T follicular helper cell (primary cell): Measurements from ENCODE around the gene MFGE8.
A peak's percentile ranks its signal among the peaks of the same experiment; 100 is the strongest.

Experiments
- DNase-seq: peaks from one replicate; pipeline ENCODE4 v3.0.0-alpha.2; 2020; ENCODE audit warnings: low read depth

Gene MFGE8

DNA sequence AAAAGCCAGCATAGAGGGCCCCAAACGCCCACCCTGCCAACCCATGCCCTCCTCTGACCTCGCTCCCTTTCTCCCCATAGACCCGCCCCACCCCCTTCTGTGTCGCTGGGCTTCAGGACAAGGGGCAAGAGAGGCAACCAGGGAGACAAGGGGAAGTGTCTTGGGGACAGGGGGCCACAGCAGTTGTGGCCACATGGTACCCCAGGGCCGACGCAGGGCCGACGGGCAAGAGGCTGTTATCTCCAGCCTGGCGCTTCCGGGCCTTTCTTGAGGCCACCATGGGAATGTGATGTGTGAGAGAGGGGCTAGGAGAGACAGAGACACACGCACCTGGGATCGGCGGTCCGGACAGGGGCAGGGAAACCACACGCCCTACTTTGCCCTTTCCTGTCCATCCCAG, 14.4 kb downstream of the MFGE8 start:
- DNase-seq, result no peak

DNA sequence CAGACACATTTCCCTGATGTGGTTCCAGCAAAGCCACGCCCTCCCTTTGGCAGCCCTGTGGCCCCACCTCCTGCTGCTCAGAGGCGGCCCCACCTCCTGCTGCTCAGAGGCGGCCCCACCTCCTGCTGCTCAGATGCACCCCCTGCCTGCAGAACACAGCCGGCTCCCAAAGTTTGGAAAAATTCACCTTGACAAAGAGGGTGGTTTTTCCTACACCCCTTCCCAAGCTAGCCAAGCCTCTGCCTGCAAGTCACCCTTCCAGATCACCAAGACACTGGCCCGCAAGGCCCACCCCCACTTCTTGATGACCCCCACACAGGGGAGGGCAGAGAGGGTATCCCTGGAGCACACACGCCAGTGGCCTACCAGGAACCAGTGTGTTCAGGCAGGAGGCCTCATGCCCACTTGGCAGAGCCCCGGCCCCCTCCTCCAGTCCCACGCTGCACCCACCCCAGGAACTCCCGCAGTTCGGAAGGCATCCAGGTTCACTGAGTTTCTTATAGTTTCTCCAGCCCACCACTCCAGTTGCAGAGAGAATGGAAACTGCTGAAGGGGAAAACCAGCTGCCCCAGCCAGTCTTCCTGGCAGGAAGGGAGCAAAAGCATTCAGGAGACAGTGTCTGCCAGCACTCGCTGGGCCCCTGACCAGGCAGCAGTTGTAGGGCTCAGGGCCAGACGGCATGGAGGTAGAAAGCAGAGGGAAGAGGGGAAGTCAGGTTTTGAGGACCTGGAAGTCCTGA, 15.6 kb downstream of the MFGE8 start:
- peak; percentile 70 for DNase-seq

DNA sequence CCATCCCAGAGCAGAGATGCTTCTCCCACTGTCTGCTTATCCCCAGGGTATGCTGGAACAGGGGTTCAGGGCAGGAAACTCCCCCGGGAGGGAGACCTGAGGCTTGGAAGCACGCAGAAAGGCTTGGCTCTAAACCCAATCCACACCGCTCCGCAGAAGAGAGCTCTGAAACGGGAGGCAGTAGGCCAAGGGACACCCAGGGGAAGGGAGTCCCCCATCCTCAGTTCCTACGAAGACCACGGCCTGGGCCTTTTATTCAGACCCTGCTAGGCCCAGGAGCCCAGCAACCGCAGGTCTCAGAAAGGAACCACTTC, 16.1 kb downstream of the MFGE8 start:
- no peak for DNase-seq

DNA sequence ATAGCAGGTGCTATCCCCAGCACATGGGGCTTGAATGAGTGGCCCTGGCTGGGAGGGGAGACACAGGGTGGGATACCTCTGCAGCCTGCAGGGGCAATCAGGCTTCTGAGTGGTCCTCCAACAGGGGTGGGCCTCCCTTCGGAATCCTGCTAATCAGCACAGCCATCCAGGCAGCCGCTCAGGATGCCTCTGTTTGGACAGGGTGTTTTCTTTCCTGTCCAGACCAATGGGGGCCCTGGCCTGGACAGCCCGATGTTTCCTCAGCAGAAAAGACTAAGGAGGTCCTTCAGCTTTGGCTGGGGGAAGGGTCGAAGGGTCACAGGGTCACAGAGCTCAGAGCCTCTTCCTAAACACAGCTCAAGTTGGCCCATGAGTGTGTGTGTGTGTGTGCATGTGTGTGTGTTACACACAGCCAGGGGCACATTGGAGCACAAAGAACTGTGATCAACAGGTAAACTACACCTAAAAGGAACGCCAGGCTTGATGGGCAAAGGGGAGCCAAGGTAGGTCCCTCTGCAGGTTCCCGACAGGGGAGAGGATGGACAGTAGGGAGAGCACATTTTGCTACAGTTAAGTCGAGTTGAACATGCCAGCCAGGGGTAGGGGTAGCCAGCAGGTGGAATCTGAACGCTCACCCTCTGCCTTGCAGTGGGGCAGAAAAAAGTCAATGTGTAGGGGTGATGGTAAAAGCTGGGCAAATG, 16.7 kb downstream of the MFGE8 start:
- no peak for DNase-seq

DNA sequence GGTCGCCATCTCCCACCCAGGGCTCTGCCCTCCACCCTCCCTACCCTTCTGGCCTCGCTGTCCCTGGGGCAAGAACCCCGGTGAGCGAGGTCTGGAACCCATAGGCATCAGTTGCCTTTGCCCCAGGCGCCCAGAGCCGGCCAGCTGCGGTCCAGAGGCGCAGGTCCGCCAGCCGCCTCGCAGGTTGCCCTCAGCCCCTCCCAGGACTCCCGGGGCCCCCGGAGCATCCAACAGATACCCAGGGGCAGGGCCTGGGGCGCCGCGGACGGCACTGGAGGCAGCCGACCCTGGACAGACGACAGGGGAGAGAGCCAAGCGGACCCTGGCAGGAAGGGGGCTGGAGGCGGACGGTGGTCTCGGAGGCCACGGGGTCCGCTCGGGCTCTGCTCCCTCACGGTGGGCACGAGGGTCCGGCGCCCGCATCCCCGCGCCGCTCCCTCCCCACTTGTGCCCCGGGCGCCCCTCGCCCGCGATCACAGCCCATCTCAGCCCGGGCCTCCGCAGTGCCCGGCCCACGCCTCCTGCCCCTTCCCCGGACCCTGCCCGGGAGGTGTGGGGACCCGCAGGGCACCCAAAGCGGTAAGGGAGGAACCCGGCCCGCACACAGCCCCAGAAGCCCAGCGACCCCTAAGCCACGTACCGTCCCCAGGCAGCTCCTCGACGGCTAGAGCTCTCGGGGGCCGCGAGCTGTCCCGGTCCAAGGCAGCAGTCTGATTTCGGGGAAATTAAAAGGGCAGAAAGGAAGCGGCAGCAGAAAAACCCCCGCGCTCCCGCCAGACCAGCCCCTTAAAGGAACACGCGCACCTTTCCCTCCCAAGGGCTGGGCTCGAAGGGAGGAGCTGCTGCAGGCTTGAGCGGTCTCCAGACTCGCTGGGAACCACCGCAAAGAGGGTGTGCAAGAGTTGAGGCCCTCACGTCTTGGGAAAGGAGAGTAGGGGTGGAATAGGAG, 18.1 kb downstream of the MFGE8 start, which contains the start of gene HAPLN3:
Gene HAPLN3, minus strand, starts transcription at position 726 of the 949 bp plus-strand sequence. CDS start 8,246 bp downstream, outside the sequence.
- DNase-seq, result peak; percentile 32

DNA sequence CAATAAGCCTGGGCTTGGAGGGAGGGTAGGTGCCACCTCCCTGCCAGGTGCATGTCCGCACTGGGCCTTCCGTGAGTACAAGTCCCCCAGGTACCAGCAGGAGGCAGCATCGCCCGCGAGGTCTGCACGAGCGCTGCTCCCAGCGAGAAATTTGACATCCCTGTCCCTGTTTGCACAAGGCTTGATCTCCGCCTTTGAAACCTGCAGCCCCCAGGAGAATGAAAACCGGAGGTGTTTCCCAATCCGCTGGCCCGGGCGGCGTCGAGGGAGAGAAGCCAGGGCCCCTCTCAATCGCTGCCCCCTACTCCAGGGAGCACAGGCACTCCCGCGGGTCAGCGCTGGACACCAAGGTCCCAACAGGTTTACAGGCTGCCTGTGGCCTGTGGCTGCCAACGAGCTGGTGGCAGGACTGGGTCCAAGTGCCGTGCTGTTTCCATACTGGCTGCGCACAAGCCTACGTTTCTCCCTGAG, 18.8 kb downstream of the MFGE8 start:
- peak; percentile 83 for DNase-seq

DNA sequence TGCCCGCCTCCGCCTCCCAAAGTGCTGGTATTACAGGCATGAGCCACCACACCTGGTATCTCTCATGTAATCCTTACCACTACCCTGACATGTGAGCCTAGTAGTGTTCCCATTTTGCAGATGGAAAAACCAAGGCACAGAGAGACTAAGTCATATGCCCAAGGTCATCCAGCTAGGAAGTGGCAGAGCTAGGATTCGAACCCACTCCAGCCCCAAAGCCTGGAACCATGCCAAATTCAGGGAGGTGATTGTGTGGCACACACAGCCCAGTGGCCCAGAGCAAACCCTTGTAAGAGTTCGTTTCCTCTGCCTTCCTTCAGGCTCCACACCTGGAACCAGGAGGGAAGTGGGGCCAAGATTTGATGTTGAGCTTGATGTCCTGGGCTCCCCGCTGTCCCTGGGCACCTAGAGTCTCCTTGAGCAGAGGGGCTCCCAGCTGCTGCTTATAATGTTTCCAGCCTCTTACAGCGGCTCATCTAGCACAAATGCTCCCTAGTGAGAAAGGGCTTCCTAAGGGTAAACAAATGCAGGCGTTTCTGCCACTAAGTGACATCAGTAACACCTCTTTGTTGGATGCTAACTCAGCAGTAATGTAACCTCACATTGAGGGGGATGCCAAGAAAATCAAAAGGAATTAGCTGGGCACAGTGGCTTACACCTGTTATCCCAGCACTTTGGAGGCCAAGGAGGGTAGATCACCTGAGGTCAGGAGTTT, 21.5 kb downstream of the MFGE8 start:
- DNase-seq, result no peak

DNA sequence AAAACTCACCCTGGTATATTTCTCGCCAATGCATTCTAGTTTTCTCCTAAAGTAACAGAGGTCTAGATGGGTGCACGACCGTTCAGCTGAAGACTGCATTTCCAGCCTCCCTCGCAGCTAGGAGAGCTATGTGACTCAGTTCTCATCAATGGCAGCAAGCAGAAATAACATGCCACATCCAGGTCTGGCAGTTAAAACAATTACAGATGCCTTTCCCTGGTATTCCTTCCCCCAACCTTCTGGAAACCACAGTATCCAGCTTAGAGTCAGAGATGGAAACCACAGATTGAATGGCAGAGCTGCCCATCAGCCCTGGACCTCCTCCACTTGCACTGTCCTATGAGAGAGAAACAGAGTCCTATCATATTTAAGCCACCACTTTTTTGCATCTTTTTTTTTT, 22.7 kb downstream of the MFGE8 start:
- no peak for DNase-seq

DNA sequence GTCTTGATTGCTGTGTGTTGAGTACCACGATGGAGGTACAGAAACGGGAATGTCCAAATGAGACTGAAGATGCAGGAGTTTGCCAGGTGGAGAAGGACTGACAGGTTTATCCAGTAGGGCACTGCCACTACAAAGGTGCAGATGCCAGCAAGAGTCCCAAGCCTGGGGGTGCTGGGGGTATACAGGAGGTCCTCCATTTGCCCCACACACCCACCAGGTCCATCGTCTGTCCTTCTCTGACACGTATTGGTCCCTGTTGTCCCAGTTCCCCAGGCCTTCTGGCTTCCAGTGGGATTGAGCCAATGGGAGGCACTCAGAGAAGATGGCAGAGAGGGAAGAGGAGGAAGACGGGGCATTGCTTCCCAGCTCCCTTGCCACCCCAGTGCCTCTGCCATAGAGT, 24.5 kb downstream of the MFGE8 start:
- DNase-seq, result no peak

DNA sequence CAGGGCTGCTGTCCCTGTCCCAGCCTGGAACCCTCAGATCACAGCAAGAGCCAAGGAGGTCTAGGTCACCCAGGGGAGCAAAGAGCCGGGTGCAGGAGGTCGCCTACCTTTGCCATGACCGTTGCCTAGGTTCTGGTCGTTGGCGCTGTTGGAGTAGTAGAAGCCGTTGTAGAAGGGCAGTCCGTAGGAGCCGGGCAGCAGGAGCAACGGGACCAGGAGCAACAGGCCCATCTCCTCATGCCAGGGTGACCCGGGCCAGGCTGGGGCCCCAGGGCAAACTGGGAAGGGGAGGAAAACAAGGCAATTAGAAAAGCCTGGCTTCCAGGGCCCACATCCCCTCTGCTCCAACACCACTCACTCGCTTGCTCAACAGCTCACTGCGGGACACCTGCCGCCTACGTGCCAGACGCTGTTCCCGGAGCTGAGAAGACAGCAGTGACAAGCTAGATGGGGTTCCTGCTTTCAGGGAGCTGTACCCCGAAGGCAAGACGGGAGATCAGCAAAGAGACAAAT, 26.1 kb downstream of the MFGE8 start:
- no peak for DNase-seq

DNA sequence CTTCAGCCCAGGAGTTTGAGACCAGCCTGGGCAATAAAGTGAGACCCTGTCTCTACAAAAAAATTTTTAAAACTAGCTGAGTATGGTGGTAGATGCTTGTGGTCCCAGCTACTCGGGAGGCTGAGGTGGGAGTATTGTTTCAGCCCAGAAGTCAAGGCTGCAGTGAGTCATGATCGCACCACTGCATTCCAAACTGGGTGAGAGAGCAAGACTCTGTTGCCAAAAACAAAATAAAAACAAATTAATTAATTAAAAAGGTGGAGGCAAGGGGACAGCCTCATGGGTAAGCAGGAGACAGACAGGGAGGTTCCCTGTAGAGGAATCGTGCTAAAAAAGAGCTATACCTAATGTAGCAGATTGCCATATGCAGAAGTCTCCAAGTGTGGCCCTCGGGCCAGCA, 30.4 kb downstream of the MFGE8 start:
- DNase-seq, result no peak

DNA sequence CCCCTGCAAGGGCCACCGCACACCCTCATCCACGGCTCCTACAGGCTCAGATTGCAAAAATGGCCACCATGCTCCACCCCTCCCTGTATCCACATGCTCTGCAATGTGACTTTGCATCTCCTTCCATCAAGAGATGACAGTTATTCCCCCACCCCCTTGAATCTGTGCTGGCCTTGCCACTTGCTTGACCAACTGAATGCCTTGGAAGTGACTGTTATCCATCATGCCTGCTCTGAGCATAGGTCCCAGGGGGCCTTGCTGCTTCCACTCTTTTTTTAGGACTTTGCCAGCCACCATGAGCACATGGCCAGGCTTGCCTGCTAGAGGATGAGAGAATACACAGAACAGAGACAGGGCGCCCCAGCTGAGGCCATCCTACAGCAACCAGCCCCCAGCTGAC, 31.4 kb downstream of the MFGE8 start:
- DNase-seq, result no peak

DNA sequence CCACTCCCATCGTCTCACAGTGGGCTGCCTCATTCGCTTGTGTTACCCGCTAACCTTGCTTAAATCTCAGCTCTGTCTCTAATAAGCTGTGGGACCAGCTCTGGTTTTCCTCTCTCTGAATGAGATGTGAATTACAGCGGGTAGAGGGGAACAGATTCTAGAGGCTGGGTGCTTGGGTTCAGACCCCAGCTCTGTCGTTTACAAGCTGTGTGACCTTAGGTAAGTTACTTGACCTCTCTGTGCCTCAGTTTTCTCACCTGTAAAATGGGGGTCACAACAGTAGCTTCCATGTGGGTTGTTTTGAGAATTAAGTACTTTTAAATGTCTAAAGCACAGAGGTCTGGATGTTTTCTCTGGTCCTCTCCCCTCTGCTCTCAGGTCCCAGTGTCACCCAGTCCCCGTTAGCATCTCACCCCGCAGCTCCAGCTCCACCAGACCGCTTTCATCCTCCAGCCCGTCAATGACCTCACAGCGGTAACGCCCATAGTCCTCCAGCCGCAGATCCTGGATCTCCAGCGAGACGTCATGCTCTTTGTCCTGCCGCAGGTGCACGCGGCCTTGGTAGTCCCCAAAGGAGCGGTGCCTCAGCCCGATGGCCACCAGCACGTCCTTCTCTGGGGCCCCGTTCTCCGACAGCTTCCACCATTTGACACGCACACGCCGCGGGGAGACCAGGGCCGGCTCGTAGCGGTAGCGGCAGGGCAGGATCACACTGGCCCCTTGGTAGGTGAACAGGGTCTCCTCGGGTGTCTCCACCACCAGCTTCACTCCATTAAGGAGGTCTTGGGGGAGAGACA, 32.0 kb downstream of the MFGE8 start:
- no peak for DNase-seq

DNA sequence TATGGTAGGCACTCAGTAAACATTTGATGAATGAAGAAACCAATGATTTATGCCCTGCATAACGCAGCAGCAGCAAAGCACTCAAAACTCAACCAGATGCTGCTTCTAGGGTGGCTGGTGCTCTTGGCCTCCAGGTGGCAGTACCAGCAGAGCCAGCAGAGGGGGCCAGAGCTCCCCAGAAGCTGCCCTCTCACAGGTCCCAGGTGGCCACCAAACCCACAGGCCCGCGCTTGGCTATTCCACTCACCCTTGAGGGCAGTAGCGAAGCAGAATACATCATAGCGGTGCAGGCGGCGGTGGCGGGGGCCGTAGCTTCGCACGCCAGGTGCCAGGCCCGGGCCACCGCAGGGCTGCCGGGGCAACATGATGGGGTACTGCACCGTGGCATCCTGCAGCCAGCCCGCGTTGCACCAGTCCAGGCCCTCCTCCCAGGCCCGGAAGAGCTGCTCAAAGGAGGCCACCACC, 34.4 kb downstream of the MFGE8 start:
- DNase-seq, result peak; percentile 7

DNA sequence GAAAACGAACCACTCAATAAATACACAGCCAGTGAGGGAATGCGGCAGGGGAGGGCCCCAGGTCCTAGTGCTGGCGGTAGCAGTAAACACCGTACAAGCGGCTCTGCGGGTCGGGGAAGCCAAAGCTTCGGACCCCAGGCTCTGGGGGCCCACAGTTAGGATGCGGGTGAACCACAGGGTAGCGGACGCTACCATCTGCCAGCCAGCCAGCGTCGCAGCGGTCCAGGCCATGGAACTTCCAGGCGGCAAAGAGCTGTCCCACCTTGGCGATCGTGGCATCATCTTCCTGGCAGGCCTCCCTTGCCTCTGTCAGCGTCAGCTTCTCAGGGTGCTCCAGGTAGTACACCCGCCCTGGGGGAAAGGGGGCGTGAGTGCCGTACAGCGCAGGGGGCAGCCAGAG, 35.3 kb downstream of the MFGE8 start:
- DNase-seq, result no peak

DNA sequence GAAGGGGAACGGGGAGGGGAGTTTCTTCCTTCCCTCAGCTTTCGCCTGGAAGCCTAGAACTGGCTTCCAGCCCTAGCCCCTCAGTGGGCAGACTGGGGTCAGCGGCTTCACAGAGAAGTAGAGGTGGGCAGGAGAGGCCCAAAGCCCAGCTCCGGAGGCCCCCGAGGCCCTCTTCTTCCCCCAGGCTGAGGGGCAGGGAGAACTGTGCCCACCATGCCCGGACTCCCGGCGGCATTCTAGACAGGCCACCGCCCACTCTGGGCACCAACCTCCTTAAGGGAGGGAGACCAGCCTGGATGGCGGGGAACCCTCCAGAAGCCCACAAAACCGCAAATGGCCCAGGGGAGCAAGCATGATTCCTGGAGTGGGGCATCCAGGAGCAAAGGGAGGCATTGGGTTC, 35.8 kb downstream of the MFGE8 start:
- no peak for DNase-seq

DNA sequence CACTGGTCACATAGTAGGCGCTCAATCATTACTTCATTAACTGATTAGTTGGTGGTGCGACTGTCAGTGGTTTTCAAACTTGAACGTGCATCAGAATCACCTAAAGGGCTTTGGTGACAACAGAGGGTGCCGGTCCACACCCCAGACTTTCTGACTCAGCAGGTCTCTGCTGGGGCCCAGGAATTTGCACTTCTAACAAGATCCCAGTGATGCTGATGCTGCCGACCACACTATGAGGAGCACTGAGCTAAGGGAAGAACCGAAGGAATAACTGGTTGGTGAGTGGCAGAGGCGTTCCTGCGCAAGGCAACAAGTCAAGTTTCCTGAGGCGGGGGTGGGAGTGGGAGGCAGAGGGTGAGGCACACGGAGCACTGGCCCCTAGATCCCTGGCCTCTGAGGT, 36.6 kb downstream of the MFGE8 start:
- no peak for DNase-seq

DNA sequence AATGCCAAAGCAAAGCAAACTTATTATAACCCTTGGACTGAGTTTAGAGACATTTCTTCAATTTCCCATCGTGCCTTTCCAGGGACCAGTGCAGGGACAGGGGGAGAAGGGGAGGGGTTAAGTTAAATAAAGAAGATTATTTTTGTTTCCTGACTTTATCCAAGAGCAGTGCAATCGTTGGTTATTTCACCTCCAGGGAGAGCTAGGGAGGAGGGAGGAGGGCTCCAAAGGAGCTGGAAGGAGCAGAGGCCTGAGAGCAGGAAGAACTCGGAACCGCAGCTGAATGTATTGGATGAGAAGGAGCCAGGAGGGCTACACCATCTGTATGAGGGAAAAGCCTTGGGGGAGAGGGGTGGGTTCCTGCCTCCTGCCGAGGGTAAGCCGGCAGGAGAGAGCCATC, 38.5 kb downstream of the MFGE8 start:
- DNase-seq, result no peak

DNA sequence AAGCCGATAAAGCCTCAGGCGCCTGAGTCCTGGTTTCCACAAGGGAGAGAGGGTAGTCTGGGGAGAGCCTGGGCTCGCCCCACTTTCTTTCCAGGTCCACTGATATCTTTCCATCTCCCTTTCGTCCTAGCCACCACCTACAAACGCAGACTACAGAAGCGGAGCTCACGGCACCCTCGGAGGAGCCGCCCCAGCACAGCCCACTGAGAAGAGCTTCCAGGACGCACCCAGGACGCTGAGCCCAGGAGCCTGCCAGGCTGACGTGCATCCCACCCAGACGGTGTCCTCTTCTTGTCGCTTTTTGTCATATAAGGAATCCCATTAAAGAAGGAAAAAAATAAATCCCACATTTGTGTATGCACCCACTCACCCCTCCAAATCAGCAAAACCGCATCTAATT, 38.9 kb downstream of the MFGE8 start:
- no peak for DNase-seq

DNA sequence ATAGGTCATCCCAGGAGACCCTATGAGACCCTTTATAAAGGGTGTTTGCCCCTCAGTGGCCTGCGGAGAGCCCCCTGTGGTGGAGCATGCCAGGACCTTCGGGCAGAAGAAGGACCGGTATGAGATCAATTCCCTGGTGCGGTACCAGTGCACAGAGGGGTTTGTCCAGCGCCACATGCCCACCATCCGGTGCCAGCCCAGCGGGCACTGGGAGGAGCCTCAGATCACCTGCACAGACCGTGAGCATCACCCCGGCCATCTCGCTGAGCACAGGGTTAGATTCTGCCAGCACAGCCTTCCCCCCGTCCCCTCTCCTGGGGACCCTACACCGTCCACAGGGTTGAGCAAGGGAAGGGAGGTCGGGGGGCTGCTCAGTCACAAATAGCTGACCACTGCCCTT, 39.4 kb downstream of the MFGE8 start:
- no peak for DNase-seq

DNA sequence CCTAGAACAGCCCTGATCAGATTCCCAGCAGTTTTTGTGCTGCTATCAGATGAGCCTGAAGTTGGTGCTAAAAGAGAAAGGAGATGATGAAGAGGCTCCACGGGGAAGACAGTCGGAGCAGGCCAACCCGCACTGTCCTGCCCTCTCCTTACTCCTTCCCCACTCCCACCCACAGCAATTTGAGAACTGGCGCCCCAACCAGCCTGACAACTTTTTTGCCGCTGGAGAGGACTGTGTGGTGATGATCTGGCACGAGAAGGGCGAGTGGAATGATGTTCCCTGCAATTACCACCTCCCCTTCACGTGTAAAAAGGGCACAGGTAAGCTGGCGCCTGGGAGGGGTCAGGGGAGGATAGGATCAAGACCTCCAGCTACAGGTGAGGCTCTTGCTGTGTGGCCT, 40.5 kb downstream of the MFGE8 start:
- no peak for DNase-seq
